Measurements from ENCODE around the gene DPEP3.
"Not testable (repeated sequence)": the region's sequence is repeated elsewhere in the genome, so short reads cannot be mapped to it uniquely, and the experiment has no call there.

DPEP3 gene

GRCh38 chr16:67979955-67980678, at the start of gene DPEP3:
Gene DPEP3, minus strand, starts transcription at chr16:67980499. Its CDS starts 119 bp downstream, at chr16:67980380.
- no peak for ATAC-seq

GRCh38 chr16:68028996-68029395, 48.7 kb upstream of the DPEP3 start:
- ATAC-seq: no peak

- ATAC-seq: peak; percentile 89 to 93
These were observed 42.6 kb upstream of the DPEP3 start, which contains the start of the genes DDX28 and DUS2 for GRCh38 chr16:68022728-68023537. Gene DDX28, minus strand, starts transcription at chr16:68023232. Its CDS starts 30 bp downstream, at chr16:68023202. Gene DUS2, plus strand, starts transcription at chr16:68023284. Its CDS starts 14,740 bp downstream, at chr16:68038024.

- ATAC-seq: no peak
These were observed 42.0 kb upstream of the DPEP3 start for GRCh38 chr16:68022278-68022727.

- no peak for ATAC-seq
These were observed 41.2 kb upstream of the DPEP3 start for GRCh38 chr16:68021490-68021889.

- no peak for ATAC-seq
These were observed 38.9 kb upstream of the DPEP3 start for GRCh38 chr16:68019167-68019680.

- ATAC-seq: no peak
These were observed 35.4 kb upstream of the DPEP3 start, which contains the start of gene DPEP2NB for GRCh38 chr16:68015681-68016080. Gene DPEP2NB, minus strand, starts transcription at chr16:68015911. Its CDS starts 141 bp downstream, at chr16:68015770.

- peak in 1 of 2 donors; percentile 45 for ATAC-seq
These were observed 33.1 kb upstream of the DPEP3 start for GRCh38 chr16:68013440-68013839.

GRCh38 chr16:68009872-68010271, 29.6 kb upstream of the DPEP3 start:
- ATAC-seq: not testable (repeated sequence)

- no peak for ATAC-seq
These were observed 28.9 kb upstream of the DPEP3 start for GRCh38 chr16:68009157-68009735.

GRCh38 chr16:68005786-68006286, 25.5 kb upstream of the DPEP3 start:
- ATAC-seq: peak; percentile 79 to 83

GRCh38 chr16:68005211-68005610, 24.9 kb upstream of the DPEP3 start:
- no peak for ATAC-seq

- ATAC-seq: no peak
These were observed 22.7 kb upstream of the DPEP3 start for GRCh38 chr16:68003031-68003430.

- no peak for ATAC-seq
These were observed 20.2 kb upstream of the DPEP3 start for GRCh38 chr16:68000450-68000849.

- ATAC-seq: no peak
These were observed 19.7 kb upstream of the DPEP3 start for GRCh38 chr16:67999985-68000384.

- peak; percentile 86 to 93 for ATAC-seq
These were observed 18.7 kb upstream of the DPEP3 start, which contains the start of gene DPEP2 for GRCh38 chr16:67998779-67999688. Gene DPEP2, minus strand, starts transcription at chr16:67999484. Its CDS starts 6,272 bp downstream, at chr16:67993212.

- ATAC-seq: not testable (repeated sequence)
These were observed 18.0 kb upstream of the DPEP3 start for GRCh38 chr16:67998231-67998778.

GRCh38 chr16:67996666-67997065, 16.4 kb upstream of the DPEP3 start:
- ATAC-seq: no peak

GRCh38 chr16:67995423-67995822, 15.1 kb upstream of the DPEP3 start:
- ATAC-seq: no peak

- ATAC-seq: not testable (repeated sequence)
These were observed 13.7 kb upstream of the DPEP3 start for GRCh38 chr16:67994040-67994408.

Data from activated CD4-positive, CD25-positive, alpha-beta regulatory T cell treated with anti-CD3 and anti-CD28 coated beads, Interleukin-2, amount 50 U/mL, for 24 hours (primary cell).